Stimulated activated CD8-positive, alpha-beta memory T cell treated with anti-CD3 and anti-CD28 coated beads, Interleukin-12 subunit alpha, Interleukin-12 subunit beta, amount 100 ng/mL, for 24 hours (primary cell): ENCODE measurements around the gene PLEKHM3.

Experiments used
- DNase-seq: peaks from one replicate; pipeline ENCODE4 v3.0.0-alpha.2; 2020; ENCODE audit errors: extremely low read depth

PLEKHM3 gene

DNA sequence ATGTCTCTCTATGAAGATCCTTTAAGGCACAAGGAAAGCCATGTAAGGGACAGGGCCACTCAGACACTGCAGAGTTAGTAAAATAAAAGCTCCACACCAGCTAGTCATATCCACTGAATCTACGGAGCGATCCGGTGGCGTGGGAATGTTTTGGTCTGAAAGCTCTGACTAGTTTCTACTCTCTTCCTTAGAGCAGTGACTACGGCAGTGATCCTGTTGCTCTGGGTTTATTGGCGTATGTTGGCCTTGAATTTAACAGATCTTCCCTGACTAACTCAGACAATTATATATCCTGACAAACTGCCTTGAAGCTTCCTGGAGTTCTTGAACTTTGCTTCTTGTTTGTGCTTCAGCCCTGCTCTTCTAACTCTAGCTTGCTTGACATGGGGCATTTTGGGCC lies 140.3 kb downstream of the PLEKHM3 start:
- no peak for DNase-seq

DNA sequence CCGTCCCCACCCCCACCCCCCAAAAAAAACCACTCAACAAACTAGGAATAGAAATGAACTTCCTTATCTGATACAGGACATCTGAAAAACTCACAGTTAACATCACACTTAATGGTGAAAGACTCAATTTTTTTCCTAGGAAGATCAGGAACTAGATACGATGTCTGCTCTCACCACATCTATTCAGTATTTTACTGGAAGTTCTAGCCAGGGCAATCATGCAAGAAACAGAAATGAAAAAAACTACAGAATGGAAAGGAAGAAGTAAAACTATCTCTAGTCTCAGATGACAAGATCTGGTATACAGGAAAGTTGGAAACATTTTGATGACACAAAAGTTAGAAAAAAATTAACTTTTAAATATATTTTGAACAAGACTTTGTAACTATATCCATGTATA lies 141.2 kb downstream of the PLEKHM3 start:
- no peak for DNase-seq

DNA sequence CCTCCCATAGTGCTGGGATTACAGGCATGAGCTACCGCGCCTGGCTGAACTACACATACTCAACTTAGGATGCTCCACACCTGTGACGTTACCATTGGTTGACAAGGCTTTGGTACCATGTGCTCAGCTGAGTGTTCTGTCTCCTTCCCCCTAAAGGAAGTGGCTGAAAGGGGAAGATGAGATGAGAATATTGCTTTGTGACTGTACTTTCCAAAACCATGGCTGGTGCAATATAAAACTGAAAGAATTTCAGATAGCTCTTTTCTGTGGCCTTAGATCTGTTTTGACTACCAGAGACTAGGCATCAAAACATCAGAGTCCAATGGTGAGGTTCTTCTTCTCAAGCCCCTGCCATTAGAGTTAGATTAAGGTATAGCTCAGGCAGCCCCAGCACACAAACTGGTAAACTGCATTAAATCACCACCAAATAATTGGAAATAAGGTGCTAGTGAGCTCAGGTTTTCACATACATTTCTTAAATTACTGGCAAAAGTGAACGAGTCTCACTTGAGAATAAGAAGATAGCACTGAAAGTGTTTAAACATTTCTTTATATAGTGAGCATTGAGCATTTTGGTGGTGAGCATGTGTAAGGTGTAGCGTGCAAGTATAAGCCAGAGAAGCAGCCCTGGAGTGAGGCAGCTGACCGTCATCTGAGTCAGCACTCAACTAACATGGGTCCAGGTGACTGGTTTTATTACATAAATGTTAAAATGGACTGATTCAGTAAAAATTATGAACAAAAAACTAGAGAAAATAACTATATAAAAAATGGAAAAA lies 142.1 kb downstream of the PLEKHM3 start:
- DNase-seq, result no peak

DNA sequence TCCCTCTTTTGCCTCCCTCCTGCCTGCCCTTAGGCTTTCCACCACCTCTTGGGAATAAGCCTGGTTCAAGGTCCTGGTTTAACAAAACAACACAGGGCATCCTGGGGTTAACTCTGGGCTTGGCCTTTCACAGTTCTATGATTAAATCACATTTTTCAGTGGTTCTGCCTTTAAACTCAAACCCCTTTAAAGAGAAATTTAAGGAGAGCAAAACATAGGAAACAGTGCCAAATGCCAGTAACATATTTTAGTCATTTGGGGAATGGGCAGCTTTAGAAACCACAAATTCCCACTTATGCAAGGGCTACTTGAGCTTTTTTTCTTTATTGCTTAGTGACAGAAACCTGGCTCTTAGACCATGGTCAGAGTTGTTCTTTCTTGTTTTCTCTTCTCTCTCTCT lies 143.4 kb downstream of the PLEKHM3 start:
- no peak for DNase-seq

DNA sequence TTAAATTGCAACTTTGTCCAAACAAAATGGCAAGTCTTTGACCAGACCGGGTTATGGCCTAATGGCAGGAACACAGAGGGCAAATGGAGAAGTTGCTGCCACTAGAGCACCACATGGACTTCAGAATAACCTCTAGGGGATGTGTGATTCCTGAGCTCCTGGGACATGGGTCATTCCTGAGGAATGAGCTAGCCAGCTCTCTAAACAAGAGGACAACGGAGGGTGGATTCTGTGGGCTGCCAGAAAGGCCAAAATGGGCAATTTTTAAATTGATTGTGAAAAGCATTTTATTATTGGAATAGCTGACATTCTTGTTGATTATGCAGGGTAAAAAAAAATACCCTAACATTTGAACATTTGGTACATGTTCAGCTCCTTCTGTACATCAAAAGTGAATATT lies 145.8 kb downstream of the PLEKHM3 start:
- DNase-seq, result no peak

DNA sequence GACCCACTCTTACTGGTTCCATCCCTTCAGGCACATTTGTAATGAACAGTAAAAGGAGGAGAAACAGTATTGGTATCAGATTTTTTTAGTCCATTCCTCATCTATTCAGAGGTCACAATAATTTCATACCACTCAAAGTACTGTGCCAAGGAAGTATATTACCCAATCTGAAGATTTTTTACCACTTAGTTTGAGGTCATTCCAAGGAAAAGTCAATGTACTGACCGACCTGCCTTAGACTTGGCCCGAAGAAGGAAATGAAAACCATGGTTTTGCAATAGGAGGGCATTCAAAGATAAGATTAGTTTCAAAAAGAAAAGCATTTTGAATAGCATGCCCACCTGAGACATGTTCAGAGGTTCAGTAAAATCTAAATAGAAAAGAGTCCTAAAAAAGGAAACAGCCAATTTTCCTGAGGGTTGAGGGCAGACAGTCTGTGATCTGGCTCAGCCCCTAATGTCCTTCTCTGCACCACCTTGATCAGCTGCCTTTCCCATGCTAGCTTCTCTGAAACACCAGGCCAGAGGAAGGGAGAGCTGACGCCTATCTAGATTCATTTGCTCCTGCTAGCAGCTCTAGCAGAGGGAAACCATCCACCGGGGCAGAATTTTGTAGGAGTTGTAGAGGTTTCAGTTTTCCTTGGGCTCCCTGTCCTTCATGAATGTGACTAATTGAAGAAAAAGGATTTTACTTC lies 148.3 kb downstream of the PLEKHM3 start:
- DNase-seq, result no peak

DNA sequence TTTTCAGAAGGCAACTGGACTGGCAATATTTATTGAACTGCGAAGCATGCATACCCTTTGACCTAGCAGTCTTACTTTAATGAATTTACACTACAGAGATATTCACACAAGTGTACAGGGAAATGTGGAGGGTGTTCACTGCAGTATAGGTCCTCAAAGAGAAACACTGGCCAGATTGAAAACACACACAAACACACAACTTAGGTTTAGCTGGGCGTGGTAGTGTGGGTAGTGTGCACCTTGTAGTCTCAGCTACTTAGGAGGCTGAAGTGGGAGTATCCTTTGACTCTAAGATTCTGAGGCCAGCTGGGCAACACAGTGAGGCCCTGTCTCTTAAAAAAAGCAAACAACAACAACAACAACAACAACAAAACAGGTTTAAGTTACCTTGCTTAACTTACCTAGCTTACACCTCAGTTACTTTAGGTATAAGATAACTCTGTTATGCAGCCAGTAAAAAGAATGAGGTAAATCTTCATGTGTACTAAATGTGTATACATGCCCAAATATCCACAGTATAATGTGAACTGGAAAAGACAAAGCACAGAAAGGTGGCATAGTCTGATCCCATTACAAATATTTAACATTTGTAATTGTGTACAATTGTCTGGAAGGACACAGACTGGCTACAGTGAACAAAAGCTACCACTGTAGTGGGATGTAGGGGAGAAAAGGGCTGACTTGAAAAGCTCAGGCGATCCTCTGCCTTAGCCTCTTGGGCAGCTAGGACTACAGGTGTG lies 149.7 kb downstream of the PLEKHM3 start:
- no peak for DNase-seq

DNA sequence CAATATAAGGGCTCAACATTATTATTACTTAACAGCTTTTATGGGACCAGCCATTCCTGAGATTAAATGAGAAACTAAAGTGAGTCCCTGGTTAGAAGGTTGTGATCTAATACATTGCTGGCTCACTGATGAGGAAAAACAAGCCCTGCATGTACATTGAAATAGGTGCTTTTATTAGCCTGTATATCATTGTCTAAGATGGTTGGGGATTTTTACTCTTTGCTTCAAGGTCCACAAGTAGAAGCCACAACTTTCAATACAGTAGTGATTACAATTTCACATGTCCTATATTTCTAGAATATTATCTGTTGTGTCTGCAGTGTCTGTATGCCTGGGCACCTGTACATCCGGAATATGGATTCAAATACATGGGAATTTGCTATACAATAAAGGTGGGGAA lies 151.5 kb downstream of the PLEKHM3 start:
- no peak for DNase-seq

DNA sequence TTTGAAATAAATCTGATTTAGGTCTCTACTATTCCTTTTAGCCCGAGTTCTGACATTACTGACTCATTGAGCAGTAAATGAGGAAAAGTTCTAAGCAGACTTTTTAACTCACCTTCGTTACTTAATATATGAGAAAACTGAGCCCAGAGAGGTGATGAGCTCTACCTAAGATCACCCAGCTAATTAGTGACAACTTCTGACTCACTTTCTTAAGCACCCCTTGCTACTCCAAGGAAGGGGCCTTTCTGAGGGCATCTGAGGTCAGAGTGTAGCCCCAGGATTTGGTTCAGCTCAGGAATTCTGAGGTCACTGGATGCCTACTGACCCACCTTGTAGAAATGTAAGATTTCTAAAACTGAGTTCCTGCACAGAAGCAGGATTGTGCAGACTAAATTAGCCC lies 153.4 kb downstream of the PLEKHM3 start:
- DNase-seq, result no peak

DNA sequence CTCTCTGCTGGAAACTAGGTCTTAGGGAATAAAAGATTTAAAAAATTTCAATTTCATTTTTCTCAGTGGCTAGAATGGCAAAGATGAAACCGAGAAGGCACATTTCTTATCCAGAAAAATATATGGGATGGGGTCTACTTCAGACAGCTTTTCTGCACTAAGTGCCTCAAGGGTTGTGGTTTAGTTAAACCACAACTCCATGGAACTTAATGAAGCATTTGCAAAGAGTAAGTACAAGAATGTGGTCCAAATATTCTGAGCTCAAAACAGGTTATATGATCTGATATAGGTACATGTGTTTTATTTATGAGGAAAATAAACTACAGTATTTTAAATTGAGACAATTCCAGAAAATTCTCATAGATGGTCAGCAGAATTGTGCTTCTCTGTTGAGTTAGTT lies 153.8 kb downstream of the PLEKHM3 start:
- no peak for DNase-seq

DNA sequence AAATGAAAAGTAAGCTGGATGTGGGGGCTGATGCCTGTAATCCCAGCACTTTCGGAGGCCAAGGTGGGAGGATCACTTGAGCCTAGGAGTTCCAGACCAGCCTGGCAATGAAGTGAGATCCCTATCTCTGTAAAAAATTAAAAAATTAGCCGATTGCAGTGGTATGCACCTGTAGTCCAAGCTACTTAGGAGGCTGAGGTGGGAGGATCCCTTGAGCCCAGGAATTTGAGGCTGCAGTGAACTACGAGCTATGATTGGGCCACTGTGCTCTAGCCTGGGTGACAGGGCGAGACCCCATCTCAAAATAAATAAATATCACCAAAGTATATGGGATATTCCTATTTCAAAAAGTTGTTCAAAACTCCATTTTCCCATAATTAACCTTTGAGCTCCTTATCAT lies 154.5 kb downstream of the PLEKHM3 start:
- no peak for DNase-seq

DNA sequence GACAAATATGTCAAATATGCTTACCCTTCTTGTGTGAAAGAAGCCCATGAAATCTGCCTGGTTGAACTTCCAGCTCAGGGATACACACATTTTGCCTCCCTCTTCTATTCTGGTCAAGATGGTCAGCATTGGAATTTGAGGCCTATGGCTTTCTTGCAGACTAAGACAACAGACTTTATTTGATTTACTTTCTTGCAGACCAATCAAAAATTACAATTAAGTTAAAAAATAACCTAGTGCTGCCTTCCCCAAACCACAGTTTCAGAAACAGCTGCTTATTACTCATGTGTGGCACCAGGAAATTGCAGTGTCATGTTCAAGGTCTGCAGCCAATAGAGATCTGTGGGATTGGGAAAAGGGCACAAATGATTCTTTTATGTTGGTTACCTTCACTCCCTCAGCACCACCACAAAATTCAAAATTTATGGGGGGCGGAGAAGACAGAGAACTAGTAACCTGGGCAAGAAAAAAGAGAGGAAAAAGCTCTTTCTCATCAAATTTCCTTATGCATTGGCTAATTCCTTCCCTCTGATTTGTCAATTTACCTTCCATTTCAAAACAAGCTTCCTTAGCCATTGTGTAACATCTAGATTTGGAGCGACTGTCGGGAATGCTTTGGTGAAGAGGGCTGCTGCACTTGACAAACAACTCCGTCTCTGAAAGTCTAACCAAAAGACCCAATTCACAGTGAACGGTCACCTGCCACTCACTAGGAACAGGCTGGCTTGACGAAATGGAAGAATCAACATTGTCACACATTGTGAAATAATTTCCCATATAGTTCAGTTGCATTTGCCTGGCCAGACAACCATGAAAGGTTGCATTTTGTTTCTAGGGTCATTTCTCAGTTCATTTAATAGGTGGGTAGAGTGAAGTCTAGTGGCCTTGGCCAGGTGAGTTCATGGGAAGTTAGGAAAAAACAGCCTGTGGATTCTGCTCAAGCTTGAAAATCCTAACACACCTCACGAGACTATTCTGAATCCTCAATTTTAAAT lies 155.2 kb downstream of the PLEKHM3 start:
- no peak for DNase-seq

DNA sequence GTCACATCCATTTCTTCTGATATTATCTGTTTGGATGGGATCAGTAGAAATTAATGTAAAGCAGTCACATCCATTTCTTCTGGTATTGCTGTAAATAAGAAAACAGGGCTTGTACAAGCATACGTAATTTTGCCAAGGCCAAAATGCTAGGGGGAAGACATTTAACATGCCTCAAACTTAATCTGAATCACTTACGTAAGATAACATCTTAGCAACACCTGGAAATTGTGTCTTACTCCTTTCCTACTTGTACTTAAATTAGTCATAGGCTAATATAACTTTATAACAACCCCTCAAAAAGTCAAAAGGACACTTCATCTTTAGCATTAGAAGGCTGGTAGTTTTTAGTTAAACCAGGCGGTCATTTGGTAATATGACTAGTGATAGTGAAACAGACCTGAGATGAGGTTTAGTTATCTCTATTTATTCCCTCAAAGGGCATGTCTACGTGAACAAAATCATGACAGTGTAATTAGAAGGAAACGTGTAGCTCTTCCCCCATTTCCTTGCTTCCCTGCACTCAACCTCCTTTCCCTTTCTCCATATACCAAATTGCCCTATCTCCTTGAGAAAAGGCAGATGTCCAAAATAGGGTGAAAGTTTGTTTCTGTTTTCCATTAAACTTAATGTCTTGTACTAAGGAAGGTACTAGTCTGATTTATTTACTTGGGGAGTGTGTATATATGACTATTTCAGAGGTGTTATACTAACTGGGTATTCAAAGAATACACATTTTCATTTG lies 156.3 kb downstream of the PLEKHM3 start:
- no peak for DNase-seq

DNA sequence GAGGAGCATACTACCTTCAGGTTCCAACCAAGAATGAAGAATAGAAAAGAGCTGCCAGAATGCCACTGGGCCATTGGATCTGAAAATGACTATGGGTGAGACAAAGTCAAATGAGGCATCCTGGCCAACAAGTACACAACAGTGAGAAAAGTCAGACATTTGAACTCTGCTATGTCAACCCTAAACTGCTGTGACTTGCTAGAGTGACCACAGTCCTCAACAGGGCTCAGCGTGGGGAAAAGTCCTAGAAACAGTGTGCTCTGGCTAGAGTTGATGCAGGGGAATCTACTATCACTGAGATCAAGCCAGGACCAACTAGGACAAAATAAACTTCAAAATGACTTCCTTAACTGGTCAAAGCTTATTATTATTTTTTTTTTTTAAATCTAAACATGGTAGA lies 157.4 kb downstream of the PLEKHM3 start:
- no peak for DNase-seq

DNA sequence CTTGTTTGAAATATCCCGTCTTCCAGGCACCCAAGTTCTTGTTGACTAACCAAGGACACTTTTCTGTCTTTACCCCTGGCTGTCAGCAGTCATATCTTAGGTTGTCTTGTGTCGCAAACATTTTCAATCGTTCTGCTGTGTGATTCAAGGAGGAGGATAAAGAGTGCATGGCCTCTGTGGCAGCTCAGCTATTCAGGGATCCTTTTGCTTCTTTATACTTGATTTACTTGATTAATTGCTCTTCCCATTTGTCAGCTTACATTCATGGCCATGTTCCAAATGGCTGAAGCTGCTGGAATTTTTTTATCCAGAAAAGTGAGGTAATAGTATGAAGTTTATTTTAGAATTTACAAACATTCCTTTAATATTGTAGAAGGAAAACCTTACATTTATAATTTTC lies 158.3 kb downstream of the PLEKHM3 start:
- DNase-seq, result no peak

DNA sequence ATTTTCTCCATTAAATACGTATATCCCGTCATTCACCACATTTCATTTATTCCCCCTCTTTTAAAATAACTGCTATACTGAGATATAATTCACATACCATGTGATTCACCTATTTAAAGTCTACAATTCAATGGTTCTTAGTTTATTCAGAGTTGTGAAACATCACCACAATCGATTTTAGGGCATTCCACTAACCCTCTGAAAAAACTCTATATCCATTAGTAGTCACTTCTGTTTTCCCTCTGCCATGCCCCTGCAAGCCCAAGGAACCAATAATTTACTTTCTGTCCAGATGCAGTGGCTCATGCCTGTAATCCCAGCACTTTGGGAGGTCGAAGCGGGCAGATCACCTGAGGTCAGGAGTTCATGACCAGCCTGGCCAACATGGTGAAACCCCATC lies 160.1 kb downstream of the PLEKHM3 start:
- DNase-seq, result no peak

DNA sequence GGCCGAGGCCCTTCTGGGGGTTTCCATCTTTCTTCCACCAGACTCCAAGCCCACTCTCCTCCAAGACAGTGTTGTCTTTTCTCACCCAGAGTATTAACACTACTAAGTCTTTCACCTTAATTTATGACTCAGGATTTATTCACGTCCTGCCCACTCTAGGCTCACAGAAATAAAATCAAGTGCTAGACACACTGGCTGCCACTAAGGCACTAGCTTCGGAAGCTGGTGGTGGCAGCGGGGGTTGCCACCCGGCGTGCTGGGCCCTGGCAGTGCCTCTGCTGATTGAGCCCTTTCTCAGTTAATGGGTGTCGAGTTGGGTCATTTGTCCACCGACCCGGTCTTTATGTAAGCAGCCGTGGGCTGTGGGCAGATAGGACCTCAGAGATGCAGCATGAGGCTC lies 162.0 kb downstream of the PLEKHM3 start:
- no peak for DNase-seq

DNA sequence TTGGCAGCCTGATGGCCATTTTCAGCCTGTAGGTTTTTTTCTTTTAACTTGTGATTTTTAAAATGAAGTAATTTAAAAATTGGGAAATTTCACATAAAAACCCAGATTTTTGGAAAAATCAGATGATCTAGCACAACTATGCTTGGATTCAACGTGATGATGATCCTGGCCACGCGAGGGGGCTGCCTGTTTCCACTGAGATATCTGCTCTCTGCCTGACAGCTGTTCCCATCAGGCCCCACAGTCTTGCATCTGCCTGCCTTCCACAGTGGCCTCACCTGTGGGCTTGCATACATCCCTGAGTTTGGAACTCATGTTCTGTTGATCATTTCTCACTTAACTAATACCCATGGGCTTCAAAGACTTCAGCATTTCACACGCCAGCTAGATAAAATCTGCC lies 163.5 kb downstream of the PLEKHM3 start:
- no peak for DNase-seq

DNA sequence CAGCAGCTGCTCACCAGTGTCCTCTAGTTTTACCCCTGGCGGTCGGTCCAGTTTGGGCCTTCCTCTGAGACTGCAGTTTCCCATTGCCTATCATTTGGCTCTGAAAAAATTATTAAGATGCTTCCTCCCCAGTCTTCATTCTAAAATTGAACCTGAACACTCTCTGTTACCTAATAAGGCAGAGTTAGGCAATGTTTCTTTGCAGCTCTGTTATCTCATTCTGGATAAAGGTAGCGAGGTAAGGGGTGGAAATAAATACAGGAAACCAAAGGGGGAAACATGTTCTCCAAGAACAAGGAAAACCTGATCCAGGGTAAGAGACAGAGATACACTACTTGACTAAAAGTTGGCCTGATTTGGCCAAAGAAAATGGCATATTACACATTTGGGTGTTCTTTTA lies 164.6 kb downstream of the PLEKHM3 start:
- no peak for DNase-seq

DNA sequence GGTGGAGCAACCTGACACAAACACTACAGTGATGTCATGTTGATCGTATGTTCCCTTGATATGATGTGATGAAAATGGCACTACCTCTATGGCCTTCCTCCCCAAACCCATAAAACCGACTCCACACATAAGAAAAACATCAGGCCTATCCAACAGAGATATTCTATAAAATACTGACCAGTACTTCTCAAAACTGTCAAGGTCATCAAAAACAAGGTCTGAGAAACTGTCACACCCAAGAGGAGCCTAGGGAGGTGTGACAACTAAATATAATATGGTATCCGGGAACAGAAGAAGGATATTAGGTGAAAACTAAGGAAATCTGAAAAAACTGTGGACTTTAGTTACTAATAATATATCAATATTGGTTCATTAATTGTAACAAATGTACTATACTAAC lies 169.7 kb downstream of the PLEKHM3 start:
- DNase-seq, result no peak
